Loucy (cell line): Measurements from ENCODE around the gene MGAT5B.

ENCODE experiments used
- H2AFZ ChIP-seq: fragments of 200-600 bp; sonication (generic); 2 replicates; pipeline ENCODE4 v1.6.0; 2016; ENCODE audit warnings: antibody characterized with exemption, mild to moderate bottlenecking, low read length, moderate library complexity
- H3F3A ChIP-seq: fragments of 200-600 bp; 2 replicates; pipeline ENCODE4 v1.6.0; 2016; ENCODE audit warnings: antibody characterized with exemption, low read depth, mild to moderate bottlenecking
- H3K27me3 ChIP-seq: fragments of 200-600 bp; sonication (generic); 2 replicates; pipeline ENCODE4 v1.6.1; 2014; ENCODE audit warnings: low read length, mild to moderate bottlenecking; ENCODE audit not compliant: insufficient read depth, poor library complexity, severe bottlenecking
- H3K36me3 ChIP-seq: fragments of 200-600 bp; sonication (generic); 2 replicates; pipeline ENCODE4 v1.6.1; 2016; ENCODE audit warnings: low read length; ENCODE audit not compliant: insufficient read depth
- H3K4me1 ChIP-seq: fragments of 200-600 bp; sonication (generic); 2 replicates; pipeline ENCODE4 v1.5.1; 2014; ENCODE audit warnings: low read length, mild to moderate bottlenecking; ENCODE audit not compliant: insufficient read depth, poor library complexity, severe bottlenecking
- H3K4me2 ChIP-seq: fragments of 200-600 bp; sonication (generic); 2 replicates; pipeline ENCODE4 v1.6.0; 2014; ENCODE audit warnings: antibody characterized with exemption, low read length, low read depth, mild to moderate bottlenecking; ENCODE audit not compliant: poor library complexity, severe bottlenecking
- H3K4me3 ChIP-seq: fragments of 200-600 bp; sonication (generic); 2 replicates; pipeline ENCODE4 v1.5.1; 2014; ENCODE audit warnings: low read length, mild to moderate bottlenecking, mixed read lengths; ENCODE audit not compliant: poor library complexity, severe bottlenecking
- H3K79me2 ChIP-seq: fragments of 200-600 bp; sonication (generic); 2 replicates; pipeline ENCODE4 v1.6.1; 2014; ENCODE audit warnings: low read length; ENCODE audit not compliant: insufficient read depth
- H3K9ac ChIP-seq: fragments of 200-600 bp; sonication (generic); 2 replicates; pipeline ENCODE4 v1.6.0; 2014; ENCODE audit warnings: mild to moderate bottlenecking, low read depth, low read length, moderate library complexity; ENCODE audit not compliant: poor library complexity, severe bottlenecking
- H3K9me2 ChIP-seq: fragments of 200-600 bp; sonication (generic); replicated peaks from 2 replicates; pipeline ENCODE4 v1.6.1; 2016; ENCODE audit warnings: low read depth, low read length, mixed read lengths
- H3K9me3 ChIP-seq: fragments of 200-600 bp; sonication (generic); 2 replicates; pipeline ENCODE4 v1.6.1; 2014; ENCODE audit warnings: mild to moderate bottlenecking, antibody characterized with exemption, low read length, low read depth; ENCODE audit not compliant: insufficient read depth
- H4K20me1 ChIP-seq: fragments of 200-600 bp; sonication (generic); 2 replicates; pipeline ENCODE4 v1.6.0; 2014; ENCODE audit warnings: antibody characterized with exemption, low read length, mild to moderate bottlenecking; ENCODE audit not compliant: insufficient read depth, poor library complexity, severe bottlenecking
- CTCF ChIP-seq: fragments of 200-600 bp; sonication (generic); conservative IDR thresholded peaks from 2 replicates; pipeline ENCODE4 v1.5.1; 2014; ENCODE audit warnings: mild to moderate bottlenecking, antibody characterized with exemption, low read length
- EZH2phosphoT487 ChIP-seq: fragments of 200-600 bp; IDR thresholded peaks from 2 replicates; pipeline ENCODE4 v1.6.1; 2018; ENCODE audit warnings: antibody characterized with exemption, mild to moderate bottlenecking, moderate library complexity, borderline replicate concordance

Gene MGAT5B

GRCh38 chr17:76921340-76922036 lies 53.3 kb downstream of the MGAT5B start:
- H3K9ac ChIP-seq, result no peak overlapping the region
- TF ChIP-seq EZH2phosphoT487 (no peak), CTCF (no peak)
- no peaks in the 10 kb centered on the region for H3K9me3 ChIP-seq
- no peaks in the 10 kb centered on the region for H4K20me1 ChIP-seq
- H3K27me3 ChIP-seq, result no peaks in the 10 kb centered on the region
- no peak overlapping the region for H3K4me2 ChIP-seq
- no peak overlapping the region for H2AFZ ChIP-seq
- H3K4me1 ChIP-seq, result no peaks in the 10 kb centered on the region
- H3K36me3 ChIP-seq, result no peaks in the 10 kb centered on the region
- no peaks in the 10 kb centered on the region for H3F3A ChIP-seq
- H3K9me2 ChIP-seq, result no peaks in the 10 kb centered on the region
- H3K4me3 ChIP-seq, result no peak overlapping the region
- H3K79me2 ChIP-seq, result no peaks in the 10 kb centered on the region

- Histone ChIP-seq H3K4me3 (no peak overlapping the region), H3K9me2 (no peaks in the 10 kb centered on the region), H3F3A (no peaks in the 10 kb centered on the region), H3K79me2 (no peaks in the 10 kb centered on the region), H2AFZ (no peak overlapping the region), H3K36me3 (no peaks in the 10 kb centered on the region), H3K4me1 (no peaks in the 10 kb centered on the region), H3K9ac (no peak overlapping the region), H3K9me3 (no peaks in the 10 kb centered on the region), H3K27me3 (no peaks in the 10 kb centered on the region), H4K20me1 (no peaks in the 10 kb centered on the region), H3K4me2 (no peak overlapping the region)
- TF ChIP-seq EZH2phosphoT487 (no peak), CTCF (no peak)
Observed at GRCh38 chr17:76922084-76922483, 53.9 kb downstream of the MGAT5B start.

- Histone ChIP-seq H3K4me2 (no peak overlapping the region), H4K20me1 (no peaks in the 10 kb centered on the region), H3K27me3 (no peaks in the 10 kb centered on the region)
Observed at GRCh38 chr17:76922967-76923366, 54.8 kb downstream of the MGAT5B start.

More at GRCh38 chr17:76922967-76923366, 54.8 kb downstream of the MGAT5B start:
- Histone ChIP-seq H3K4me3 (no peak overlapping the region), H3K9me3 (no peaks in the 10 kb centered on the region), H3K9ac (no peak overlapping the region), H3K9me2 (no peaks in the 10 kb centered on the region), H3K36me3 (no peaks in the 10 kb centered on the region), H3K4me1 (no peaks in the 10 kb centered on the region), H2AFZ (no peak overlapping the region), H3F3A (no peaks in the 10 kb centered on the region), H3K79me2 (no peaks in the 10 kb centered on the region)
- TF ChIP-seq CTCF (no peak), EZH2phosphoT487 (no peak)
